GM13976 (cell line): ENCODE measurements around the gene PRRT1.
A peak's percentile ranks its signal among the peaks of the same experiment; 100 is the strongest.

Experiments used
- DNase-seq: peaks from one replicate; pipeline ENCODE4 v3.0.0; 2012; ENCODE audit warnings: low spot score
- in situ Hi-C: fragments of 300-500 bp; cut with MboI; formaldehyde crosslinking; loops from one replicate; pipeline ENCODE4 v1.12.0; 2022; ENCODE audit warnings: low sequenced_read_pairs, mixed read lengths, inconsistent platforms; ENCODE audit not compliant: unreplicated experiment
- TF ChIP-seq, protein P1 (sequence below): IDR thresholded peaks from 2 replicates; pipeline ENCODE4 v1.5.1; 2012; ENCODE audit warnings: borderline replicate concordance, mild to moderate bottlenecking; ENCODE audit not compliant: insufficient read depth; ENCODE audit errors: extremely low read depth, missing control alignments, control extremely low read depth

The PRRT1 gene

GRCh38 chr6:32166411-32167061 lies 14.8 kb upstream of the PRRT1 start:
- TF ChIP-seq, protein P1, sequence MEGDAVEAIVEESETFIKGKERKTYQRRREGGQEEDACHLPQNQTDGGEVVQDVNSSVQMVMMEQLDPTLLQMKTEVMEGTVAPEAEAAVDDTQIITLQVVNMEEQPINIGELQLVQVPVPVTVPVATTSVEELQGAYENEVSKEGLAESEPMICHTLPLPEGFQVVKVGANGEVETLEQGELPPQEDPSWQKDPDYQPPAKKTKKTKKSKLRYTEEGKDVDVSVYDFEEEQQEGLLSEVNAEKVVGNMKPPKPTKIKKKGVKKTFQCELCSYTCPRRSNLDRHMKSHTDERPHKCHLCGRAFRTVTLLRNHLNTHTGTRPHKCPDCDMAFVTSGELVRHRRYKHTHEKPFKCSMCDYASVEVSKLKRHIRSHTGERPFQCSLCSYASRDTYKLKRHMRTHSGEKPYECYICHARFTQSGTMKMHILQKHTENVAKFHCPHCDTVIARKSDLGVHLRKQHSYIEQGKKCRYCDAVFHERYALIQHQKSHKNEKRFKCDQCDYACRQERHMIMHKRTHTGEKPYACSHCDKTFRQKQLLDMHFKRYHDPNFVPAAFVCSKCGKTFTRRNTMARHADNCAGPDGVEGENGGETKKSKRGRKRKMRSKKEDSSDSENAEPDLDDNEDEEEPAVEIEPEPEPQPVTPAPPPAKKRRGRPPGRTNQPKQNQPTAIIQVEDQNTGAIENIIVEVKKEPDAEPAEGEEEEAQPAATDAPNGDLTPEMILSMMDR, result no peak
- peak; percentile 31 for DNase-seq
- in situ Hi-C loops, result no loop called here

GRCh38 chr6:32164295-32164694 lies 12.6 kb upstream of the PRRT1 start, which contains the start of gene EGFL8:
EGFL8 (plus strand) TSS chr6:32164595; CDS start chr6:32166166, 1,571 bp downstream.
- no peak for DNase-seq
- TF ChIP-seq, protein P1, result no peak
- in situ Hi-C loops, result no loop called here

DNA sequence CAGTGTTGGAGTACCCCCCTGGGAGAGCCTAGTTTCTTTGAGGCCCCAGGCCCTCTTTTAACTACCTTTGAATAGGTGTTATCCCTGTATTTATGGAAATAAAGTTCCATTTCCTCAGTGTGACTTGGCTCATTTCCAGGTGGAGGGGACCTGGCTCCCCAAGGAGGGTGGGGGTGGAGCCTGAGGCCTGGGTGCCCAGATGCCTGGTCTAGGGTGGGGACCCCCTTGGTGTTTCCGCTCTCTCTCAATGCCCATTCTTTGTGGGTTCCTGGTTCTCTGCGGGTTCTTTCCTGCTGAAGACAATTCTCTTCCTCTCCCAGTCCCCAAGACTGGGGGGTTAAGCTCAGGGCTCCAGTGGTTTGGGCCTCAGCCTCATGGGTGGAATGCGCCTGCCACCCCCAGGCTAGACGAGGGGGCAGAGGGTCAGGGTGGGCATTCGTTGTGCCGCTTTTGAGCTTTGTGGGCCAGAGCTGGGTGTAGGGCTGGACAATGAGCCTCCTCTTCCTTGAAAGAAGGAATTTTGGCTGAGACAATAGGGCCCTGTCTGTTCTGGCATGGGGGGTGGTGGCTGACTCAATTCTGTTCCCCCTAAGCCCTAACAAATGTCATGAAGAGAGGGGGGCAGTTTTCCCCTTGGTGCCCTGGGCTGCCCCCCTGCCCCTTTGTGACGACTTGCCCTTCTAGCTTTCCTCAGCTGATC lies 12.0 kb upstream of the PRRT1 start:
- DNase-seq, result no peak
- TF ChIP-seq, protein P1, result no peak
- in situ Hi-C loops, result no loop called here

GRCh38 chr6:32158052-32158451 lies 6.3 kb upstream of the PRRT1 start:
- no peak for DNase-seq
- in situ Hi-C loops, result no loop called here
- TF ChIP-seq, protein P1, result no peak

DNA sequence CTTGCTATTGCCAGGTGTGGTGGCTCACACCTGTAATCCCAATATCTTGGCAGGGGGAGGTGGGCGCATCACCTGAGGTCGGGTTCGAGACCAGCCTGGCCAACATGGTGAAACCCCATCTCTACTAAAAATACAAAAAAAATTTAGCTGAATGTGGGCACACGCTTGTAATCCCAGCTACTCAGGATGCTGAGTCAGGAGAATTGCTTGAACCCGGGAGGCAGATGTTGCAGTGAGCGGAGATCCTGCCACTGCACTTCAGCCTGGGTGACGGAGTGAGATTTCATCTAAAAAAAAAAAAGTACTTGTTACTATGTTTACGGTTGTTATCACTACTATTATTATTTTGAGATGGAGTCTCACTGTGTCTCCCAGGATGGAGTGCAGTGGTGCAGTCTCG lies 5.2 kb upstream of the PRRT1 start:
- in situ Hi-C loops, result no loop called here
- TF ChIP-seq, protein P1, result no peak
- DNase-seq, result no peak

DNA sequence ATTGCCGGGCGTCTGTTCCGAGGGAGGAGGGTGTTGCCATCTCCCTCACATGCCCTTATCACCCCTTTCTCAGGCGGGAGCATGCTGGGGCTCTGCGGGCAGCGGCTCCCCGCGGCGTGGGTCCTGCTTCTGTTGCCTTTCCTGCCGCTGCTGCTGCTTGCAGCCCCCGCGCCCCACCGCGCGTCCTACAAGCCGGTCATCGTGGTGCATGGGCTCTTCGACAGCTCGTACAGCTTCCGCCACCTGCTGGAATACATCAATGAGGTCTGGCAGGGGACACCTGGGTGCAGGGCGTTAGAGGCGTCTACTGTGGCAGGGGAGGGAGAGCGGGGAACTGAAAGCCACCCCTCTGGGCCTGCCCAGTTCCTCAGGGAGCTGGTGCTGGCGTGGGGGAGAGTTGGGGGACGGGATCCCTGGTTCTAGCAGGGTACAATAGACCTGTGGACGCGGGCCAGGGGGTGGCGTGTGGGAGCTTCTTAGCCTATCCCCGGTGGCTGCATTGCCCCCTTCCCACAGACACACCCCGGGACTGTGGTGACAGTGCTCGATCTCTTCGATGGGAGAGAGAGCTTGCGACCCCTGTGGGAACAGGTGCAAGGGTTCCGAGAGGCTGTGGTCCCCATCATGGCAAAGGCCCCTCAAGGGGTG lies 2.9 kb upstream of the PRRT1 start:
- in situ Hi-C loops, result no loop called here
- TF ChIP-seq, protein P1, result peak; percentile 70
- peak; percentile 90 for DNase-seq
